AG04450 (cell line): ENCODE results near the gene STARD10. TPM values are rescaled to one million over a fixed set of nuclear protein-coding genes. Genes with fewer than 3 reads are reported as not detected.

Experiments used
- CTCF ChIA-PET: fragments of 300-600, 350-600 bp; formaldehyde crosslinking; extraction: SDS; loops from one replicate; lab custom pipeline; 2022; ENCODE audit warnings: antibody characterized with exemption, inconsistent platforms; lab: Charles Lee
- POLR2A ChIA-PET: fragments of 350-600 bp; formaldehyde crosslinking; extraction: SDS; loops from one replicate; lab custom pipeline; 2021; ENCODE audit warnings: antibody characterized with exemption, inconsistent platforms; lab: Yijun Ruan, JAX
- DNase-seq: peaks from one replicate; pipeline ENCODE4 v3.0.0-alpha.2; 2011; ENCODE audit warnings: low read depth, low spot score
- H3K27ac ChIP-seq: one replicate; pipeline ENCODE4 v1.5.1; 2012; ENCODE audit warnings: low read depth, low read length, control low read depth
- H3K27me3 ChIP-seq: one replicate; pipeline ENCODE4 v1.6.0; 2012; ENCODE audit warnings: low read length; ENCODE audit not compliant: control insufficient read depth, insufficient read depth
- H3K4me3 ChIP-seq: 2 replicates; pipeline ENCODE4 v1.5.1; 2011; ENCODE audit warnings: mild to moderate bottlenecking, low read depth, low read length, control low read depth
- H3K9me3 ChIP-seq: 2 replicates; pipeline ENCODE4 v1.5.1; 2012; ENCODE audit warnings: low read length; ENCODE audit not compliant: control insufficient read depth, insufficient read depth
- polyA plus RNA-seq: library from polyadenylated mRNA; depleted of rRNA; stranded (reverse); fragments of >200 nt; gene quantifications from 2 replicates; pipeline ENCODE4 v1.2.3, GENCODE V29; 2011
- TF ChIP-seq, protein P1 (sequence below): IDR thresholded peaks from 2 replicates; pipeline ENCODE4 v1.5.1; 2011; ENCODE audit warnings: low read depth, low read length, control low read depth, inconsistent platforms

The STARD10 gene
- polyA plus RNA-seq, 1 experiment = 38.4 TPM

DNA sequence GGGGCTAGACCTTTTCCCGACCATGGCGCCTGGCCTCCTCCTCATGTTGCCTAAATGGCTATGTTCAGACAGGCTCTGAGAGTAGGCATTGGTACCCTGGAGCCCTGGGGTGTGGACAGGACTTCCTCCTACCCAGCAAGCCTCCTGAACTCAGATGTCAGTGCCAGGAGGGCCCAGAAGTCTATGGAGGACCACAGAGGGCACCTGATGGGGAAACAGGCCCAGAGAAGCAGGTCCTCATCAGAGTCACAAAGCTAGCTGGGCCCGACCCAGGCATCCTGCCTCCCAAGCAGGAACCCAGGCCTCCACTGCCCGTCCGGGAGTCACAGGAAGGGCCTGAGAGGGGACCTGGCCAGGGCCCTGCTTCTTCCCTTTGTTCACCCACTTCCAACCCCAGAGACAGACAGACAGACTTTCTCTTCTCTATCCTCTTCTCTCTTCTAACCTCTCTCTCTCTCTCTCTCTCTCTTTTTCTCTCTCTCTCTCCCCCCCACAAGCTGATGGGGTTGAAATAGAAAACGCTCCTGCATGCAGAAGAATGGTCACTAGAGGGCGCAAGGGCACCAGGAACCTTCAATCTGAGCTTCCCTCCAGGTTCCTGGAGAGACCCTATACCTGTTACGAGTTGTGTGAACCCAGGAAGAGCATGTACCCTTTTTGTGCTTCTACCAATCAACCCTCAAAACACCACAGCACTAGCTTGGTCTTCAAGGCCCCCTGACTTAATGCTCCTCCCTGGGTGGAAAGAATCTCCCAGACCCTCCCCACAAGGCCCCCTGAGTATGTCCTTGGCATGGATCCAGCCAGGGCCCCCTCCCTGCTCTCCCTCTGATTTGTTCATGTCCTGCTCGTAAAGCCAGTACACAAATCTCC is 68.8 kb downstream of the STARD10 start:
- Histone ChIP-seq H3K27me3 (no peaks in the 10 kb centered on the region), H3K9me3 (no peaks in the 10 kb centered on the region; the same call in 1 of the 2 replicates), H3K4me3 (no peak overlapping the region), H3K27ac (peak overlapping the region; percentile 11)
- ChIA-PET CTCF (interaction anchor here (0.6 to 4.5 kb wide), 34 partner anchors 9 to 634 kb away, joined by 3 to 73 read pairs (median 5); partner anchors contain the start of gene STARD10), POLR2A (interaction anchor here (0.6 to 1.1 kb wide), 6 partner anchors 10 to 467 kb away, joined by 3 to 4 read pairs (median 3); no protein-coding TSS in a partner anchor)
- peak; percentile 65 for DNase-seq
- TF ChIP-seq, protein P1, sequence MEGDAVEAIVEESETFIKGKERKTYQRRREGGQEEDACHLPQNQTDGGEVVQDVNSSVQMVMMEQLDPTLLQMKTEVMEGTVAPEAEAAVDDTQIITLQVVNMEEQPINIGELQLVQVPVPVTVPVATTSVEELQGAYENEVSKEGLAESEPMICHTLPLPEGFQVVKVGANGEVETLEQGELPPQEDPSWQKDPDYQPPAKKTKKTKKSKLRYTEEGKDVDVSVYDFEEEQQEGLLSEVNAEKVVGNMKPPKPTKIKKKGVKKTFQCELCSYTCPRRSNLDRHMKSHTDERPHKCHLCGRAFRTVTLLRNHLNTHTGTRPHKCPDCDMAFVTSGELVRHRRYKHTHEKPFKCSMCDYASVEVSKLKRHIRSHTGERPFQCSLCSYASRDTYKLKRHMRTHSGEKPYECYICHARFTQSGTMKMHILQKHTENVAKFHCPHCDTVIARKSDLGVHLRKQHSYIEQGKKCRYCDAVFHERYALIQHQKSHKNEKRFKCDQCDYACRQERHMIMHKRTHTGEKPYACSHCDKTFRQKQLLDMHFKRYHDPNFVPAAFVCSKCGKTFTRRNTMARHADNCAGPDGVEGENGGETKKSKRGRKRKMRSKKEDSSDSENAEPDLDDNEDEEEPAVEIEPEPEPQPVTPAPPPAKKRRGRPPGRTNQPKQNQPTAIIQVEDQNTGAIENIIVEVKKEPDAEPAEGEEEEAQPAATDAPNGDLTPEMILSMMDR = peak; percentile 89

DNA sequence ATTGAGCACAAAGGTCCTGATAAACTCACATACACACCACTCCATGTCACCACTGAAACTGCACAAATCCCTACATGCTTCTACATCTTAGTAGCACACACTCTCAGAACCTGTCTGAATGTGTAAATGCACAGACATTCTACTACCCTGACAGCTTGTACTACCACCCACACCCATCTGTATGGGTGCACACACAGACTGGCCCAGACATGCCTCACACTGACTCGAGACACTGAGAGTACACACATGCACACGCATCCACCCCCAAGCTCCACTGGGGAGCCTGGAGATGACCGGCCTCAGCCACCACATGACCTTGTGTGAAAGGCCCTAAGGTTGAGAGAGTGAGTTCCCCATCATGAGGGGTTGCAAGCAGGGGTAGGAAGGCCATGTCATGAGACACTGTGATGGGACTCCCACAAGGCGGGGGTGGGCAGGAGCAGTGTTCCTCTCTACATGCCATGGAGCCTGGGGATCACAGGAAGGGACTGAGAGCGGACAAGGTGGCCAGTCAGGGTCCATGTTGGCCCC is 69.8 kb downstream of the STARD10 start:
- ChIA-PET POLR2A (no interaction called here), CTCF (interaction anchor here (0.8 to 4.5 kb wide), 6 partner anchors 10 to 418 kb away, joined by 3 to 73 read pairs (median 12); partner anchors contain the start of genes FCHSD2 and STARD10)
- Histone ChIP-seq H3K9me3 (no peaks in the 10 kb centered on the region; the same call in 1 of the 2 replicates), H3K27me3 (no peaks in the 10 kb centered on the region), H3K27ac (no peak overlapping the region), H3K4me3 (no peak overlapping the region)
- no peak for DNase-seq
- TF ChIP-seq, protein P1 = no peak

DNA sequence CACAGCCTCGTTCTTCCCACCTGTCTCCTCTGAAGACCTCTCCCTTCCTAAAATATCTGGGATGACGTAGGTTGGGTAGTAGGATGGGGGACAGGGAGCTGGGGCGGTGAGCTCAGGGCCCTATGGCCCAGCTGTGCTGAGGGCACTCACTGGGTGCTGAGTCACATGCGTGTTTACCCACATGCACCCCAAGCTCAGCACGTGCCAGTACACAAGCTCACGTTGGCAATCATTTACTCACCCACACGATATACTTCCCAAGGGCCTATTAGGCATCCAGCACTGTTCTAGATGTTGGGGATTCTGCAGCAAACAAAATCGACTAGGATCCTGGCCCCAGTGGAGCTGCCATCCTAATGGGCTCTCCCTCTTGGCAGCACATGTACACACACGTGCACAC is 70.3 kb downstream of the STARD10 start:
- no peaks in the 10 kb centered on the region; the same call in 1 of the 2 replicates for H3K9me3 ChIP-seq
- no peak for DNase-seq
- H3K27ac ChIP-seq = no peak overlapping the region
- ChIA-PET POLR2A (no interaction called here), CTCF (interaction anchor here (0.7 to 2.5 kb wide), 5 partner anchors 8 to 419 kb away, joined by 3 to 17 read pairs (median 3); partner anchors contain the start of genes FCHSD2 and STARD10)
- TF ChIP-seq, protein P1 = no peak
- H3K4me3 ChIP-seq = no peak overlapping the region
- no peaks in the 10 kb centered on the region for H3K27me3 ChIP-seq

DNA sequence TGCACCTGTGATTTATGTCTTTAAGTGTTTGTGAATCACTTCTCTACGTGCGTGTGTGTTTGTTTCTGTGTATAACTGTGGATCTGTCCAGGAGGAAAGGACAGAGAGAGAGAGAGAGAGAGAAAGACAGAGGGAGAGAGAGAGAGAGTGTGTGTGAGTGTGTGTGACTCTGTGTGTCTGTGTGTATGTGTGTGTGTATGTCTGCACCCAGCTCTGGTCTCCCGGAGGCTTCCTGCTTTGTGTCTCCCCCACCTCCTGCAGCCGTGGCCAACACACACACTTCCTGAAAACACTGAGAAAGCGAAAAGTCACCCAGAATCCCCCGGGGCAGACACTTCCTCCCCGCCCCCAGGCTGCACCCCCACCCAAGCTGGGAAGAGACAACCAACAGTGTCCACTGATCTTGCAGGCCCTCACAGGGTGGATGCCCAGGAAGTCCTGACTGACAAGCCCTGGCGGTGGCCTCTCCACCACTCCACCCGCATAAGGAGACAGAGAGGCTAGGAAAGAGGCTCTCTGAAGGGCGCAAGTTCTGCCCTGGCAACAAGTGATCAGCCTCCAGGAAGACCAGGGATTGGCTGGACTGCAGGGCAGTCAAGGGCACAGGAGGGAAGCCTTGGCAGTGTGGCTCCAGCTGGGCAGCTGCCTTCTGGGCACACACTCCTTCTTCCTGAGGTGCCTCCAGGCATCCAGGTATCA is 71.6 kb downstream of the STARD10 start:
- Histone ChIP-seq H3K9me3 (no peaks in the 10 kb centered on the region; the same call in 1 of the 2 replicates), H3K27ac (peak overlapping the region; percentile 78), H3K27me3 (no peaks in the 10 kb centered on the region), H3K4me3 (peak overlapping the region; percentile 80)
- peak; percentile 65 for DNase-seq
- POLR2A ChIA-PET = interaction anchor here (0.8 kb wide), 1 partner anchor 72 kb away, joined by 5 read pairs; the partner anchor contains the start of gene STARD10
- TF ChIP-seq, protein P1 = no peak
- CTCF ChIA-PET = interaction anchor here (0.5 to 2.5 kb wide), 5 partner anchors 9 to 455 kb away, joined by 3 to 17 read pairs (median 4); partner anchors contain the start of gene STARD10
